ENCODE results near the gene GLS. TPM values are rescaled to one million over a fixed set of nuclear protein-coding genes. Genes with fewer than 3 reads are reported as not detected.

Gene GLS
- total and polyA plus RNA-seq, 2 of the 13 experiments (the other 11 are each of a cell fraction or from before 2014, with no cell fraction given) = 78.6 to 183 TPM

DNA sequence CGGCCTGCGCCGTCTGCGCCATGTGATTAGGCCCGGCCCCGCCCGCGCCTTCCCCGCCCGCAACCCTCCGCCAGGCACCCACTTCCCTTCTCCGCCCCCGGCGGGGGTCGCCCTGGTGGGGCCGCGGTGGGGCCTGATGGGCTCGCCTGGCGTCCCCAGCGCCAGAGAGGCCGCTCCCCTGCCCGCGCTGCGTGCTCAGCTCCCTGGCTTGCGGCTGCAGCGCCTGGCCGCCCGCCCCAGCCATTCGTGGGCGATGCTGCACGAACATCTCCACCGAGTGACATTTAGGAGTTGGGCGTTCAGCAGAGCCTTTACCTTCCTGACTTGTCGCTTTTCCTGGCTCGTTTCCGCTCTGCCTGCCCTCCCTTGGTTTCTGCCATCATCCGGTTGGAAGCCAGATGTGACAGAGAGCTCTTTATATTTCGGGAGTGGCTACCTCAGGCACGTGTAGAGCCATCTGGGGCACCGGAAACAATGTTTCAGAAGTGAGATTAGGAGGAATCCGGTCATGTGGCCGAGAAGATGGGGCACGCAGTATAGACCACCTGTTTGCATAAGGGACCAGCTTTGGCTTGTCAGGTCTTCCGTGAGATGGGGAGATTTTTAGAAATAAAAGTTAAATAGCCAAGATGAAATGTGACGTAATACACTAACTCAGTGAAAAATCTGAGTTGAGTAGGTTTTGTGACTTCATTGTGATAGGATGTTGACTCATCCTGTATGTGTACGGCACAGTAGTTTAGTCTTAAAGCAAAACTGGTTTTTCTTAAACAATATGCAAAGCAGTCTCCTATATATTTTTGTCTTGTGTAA lies 1.2 kb downstream of the GLS start (continued):
- TF ChIP-seq THAP8 (CRISPR knock-in tag; IDR thresholded peaks at IDR 0.05; ENCODE audit: borderline replicate concordance) (no peak), ZNF784 (CRISPR knock-in tag; IDR thresholded peaks at IDR 0.05; ENCODE audit: borderline replicate concordance) (no peak), ZNF567 (CRISPR knock-in tag; IDR thresholded peaks at IDR 0.05; ENCODE audit: borderline replicate concordance) (no peak), RBFOX2 (IDR thresholded peaks at IDR 0.05; ENCODE audit: low read depth, low read length) (peak; percentile 81), ZNF407 (CRISPR knock-in tag; IDR thresholded peaks at IDR 0.05; ENCODE audit: not compliant biosample characterization) (no peak), ZMYM3 (CRISPR knock-in tag; IDR thresholded peaks at IDR 0.05) (no peak), RNF2 (conservative IDR thresholded peaks at IDR 0.05; ENCODE audit: low read depth) (no peak), TBP (CRISPR knock-in tag; IDR thresholded peaks at IDR 0.05) (no peak), CERS6 (CRISPR knock-in tag; IDR thresholded peaks at IDR 0.05) (no peak), GPN1 (CRISPR knock-in tag; IDR thresholded peaks at IDR 0.05; ENCODE audit: borderline replicate concordance) (no peak), ATF3 (CRISPR knock-in tag; IDR thresholded peaks at IDR 0.05) (no peak), TCF12 (IDR thresholded peaks at IDR 0.05) (no peak), TCF12 (CRISPR knock-in tag; IDR thresholded peaks at IDR 0.05) (no peak)
- TF ChIP-seq, protein P1, sequence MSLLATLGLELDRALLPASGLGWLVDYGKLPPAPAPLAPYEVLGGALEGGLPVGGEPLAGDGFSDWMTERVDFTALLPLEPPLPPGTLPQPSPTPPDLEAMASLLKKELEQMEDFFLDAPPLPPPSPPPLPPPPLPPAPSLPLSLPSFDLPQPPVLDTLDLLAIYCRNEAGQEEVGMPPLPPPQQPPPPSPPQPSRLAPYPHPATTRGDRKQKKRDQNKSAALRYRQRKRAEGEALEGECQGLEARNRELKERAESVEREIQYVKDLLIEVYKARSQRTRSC (CRISPR knock-in tag; IDR thresholded peaks at IDR 0.05; ENCODE audit: low read depth) = 0 out of 2 replicates have a peak, but pooled peaks have one; percentile 38
- TF ChIP-seq, protein P2, sequence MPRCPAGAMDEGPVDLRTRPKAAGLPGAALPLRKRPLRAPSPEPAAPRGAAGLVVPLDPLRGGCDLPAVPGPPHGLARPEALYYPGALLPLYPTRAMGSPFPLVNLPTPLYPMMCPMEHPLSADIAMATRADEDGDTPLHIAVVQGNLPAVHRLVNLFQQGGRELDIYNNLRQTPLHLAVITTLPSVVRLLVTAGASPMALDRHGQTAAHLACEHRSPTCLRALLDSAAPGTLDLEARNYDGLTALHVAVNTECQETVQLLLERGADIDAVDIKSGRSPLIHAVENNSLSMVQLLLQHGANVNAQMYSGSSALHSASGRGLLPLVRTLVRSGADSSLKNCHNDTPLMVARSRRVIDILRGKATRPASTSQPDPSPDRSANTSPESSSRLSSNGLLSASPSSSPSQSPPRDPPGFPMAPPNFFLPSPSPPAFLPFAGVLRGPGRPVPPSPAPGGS (CRISPR knock-in tag; IDR thresholded peaks at IDR 0.05) = no peak

All from HepG2 (cell line).